NCI-H82 treated with DMSO at 0.1 percent for 48 hours (cell line): Measurements from ENCODE around the gene RTL5.

Source experiments
- DNase-seq: peaks from one replicate; lab custom pipeline; 2025; ENCODE audit not compliant: unreplicated experiment; lab: John Stamatoyannopoulos, UW

The RTL5 gene

GRCh38 chrX:72130156-72130761 is 1.5 kb downstream of the RTL5 start:
- DNase-seq: no peak

GRCh38 chrX:72129661-72130060 is 2.1 kb downstream of the RTL5 start:
- DNase-seq: no peak

GRCh38 chrX:72128881-72129280 is 2.8 kb downstream of the RTL5 start:
- DNase-seq: no peak

- no peak for DNase-seq
Measured at GRCh38 chrX:72128183-72128834, 3.4 kb downstream of the RTL5 start.

GRCh38 chrX:72127332-72127731 is 4.4 kb downstream of the RTL5 start:
- DNase-seq: no peak

- peak; percentile 77 for DNase-seq
Measured at GRCh38 chrX:72126539-72127140, 5.1 kb downstream of the RTL5 start.

GRCh38 chrX:72126048-72126415 is 5.7 kb downstream of the RTL5 start:
- no peak for DNase-seq

GRCh38 chrX:72125331-72126047 is 6.2 kb downstream of the RTL5 start:
- no peak for DNase-seq

GRCh38 chrX:72124540-72125201 is 7.0 kb downstream of the RTL5 start:
- DNase-seq: no peak

GRCh38 chrX:72123471-72124185 is 8.1 kb downstream of the RTL5 start:
- peak; percentile 44 for DNase-seq

GRCh38 chrX:72122621-72123337 is 8.9 kb downstream of the RTL5 start:
- DNase-seq: no peak

- no peak for DNase-seq
Measured at GRCh38 chrX:72121383-72121782, 10.3 kb downstream of the RTL5 start.

GRCh38 chrX:72120837-72121236 is 10.9 kb downstream of the RTL5 start:
- DNase-seq: no peak

GRCh38 chrX:72117636-72118210 is 14.0 kb downstream of the RTL5 start:
- DNase-seq: no peak

- peak; percentile 98 for DNase-seq
Measured at GRCh38 chrX:72115380-72115779, 16.3 kb downstream of the RTL5 start.

GRCh38 chrX:72114807-72115206 is 16.9 kb downstream of the RTL5 start:
- DNase-seq: no peak

GRCh38 chrX:72114306-72114705 is 17.4 kb downstream of the RTL5 start:
- DNase-seq: peak; percentile 74

- no peak for DNase-seq
Measured at GRCh38 chrX:72113461-72113860, 18.3 kb downstream of the RTL5 start.

GRCh38 chrX:72110876-72111708 is 20.6 kb downstream of the RTL5 start:
- DNase-seq: no peak
